OCI-LY3 (cell line): ENCODE measurements around the gene RARG.
"Not testable (repeated sequence)": the region's sequence is repeated elsewhere in the genome, so short reads cannot be mapped to it uniquely, and the experiment has no call there.

Source experiments
- CTCF ChIP-seq: fragments of 200-600, 300-600 bp; sonication (generic); IDR thresholded peaks from 2 replicates; pipeline ENCODE4 v1.5.1; 2014; ENCODE audit warnings: antibody characterized with exemption, low read length, low read depth
- EZH2phosphoT487 ChIP-seq: fragments of 200-600 bp; shearing (Covaris generic); IDR thresholded peaks from 2 replicates; pipeline ENCODE4 v1.6.1; 2018; ENCODE audit warnings: antibody characterized with exemption, mixed run types, low read depth

GRCh38 chr12:53202316-53202715, 29.7 kb downstream of the RARG start:
- not testable (repeated sequence) for TF ChIP-seq CTCF, EZH2phosphoT487
